K562 (cell line): ENCODE data around the gene PARD3B. TPM values are rescaled to one million over a fixed set of nuclear protein-coding genes. Genes with fewer than 3 reads are reported as not detected.

Experiments
- ATAC-seq: fragments of 200-7000 bp; cut with Tn5 transposase; 3 replicates; pipeline ENCODE4 v1.9.1; 2020; ENCODE audit warnings: moderate library complexity
- BruUV-seq: library from RNA; stranded (reverse); fragments of 400-500 nt; replicated peaks from 2 replicates; lab custom pipeline; 2021; lab: Mats Ljungman, UMichigan
- CTCF ChIA-PET: fragments of 300-600 bp; formaldehyde crosslinking; extraction: SDS; loops from one replicate; lab custom pipeline; 2021; ENCODE audit warnings: low intra/inter-chr PET ratio; lab: Yijun Ruan, JAX
- POLR2A ChIA-PET: fragments of 300-600, 350-650 bp; sonication (Branson Sonifier 250); formaldehyde crosslinking; extraction: SDS; loops from one replicate; lab custom pipeline; 2021; ENCODE audit warnings: antibody characterized with exemption, inconsistent platforms; lab: Yijun Ruan, JAX
- DNase-seq, 4 experiments: peaks; one replicate each; pipeline versions ENCODE4 v3.0.0 to v3.0.0-alpha.2; 2011 to 2018; ENCODE audit warnings: low spot score in 3 of 4, mixed read lengths in 3 of 4; ENCODE audit errors: extremely low read depth in 1 of 4
- FAIRE-seq: peaks from 2 replicates; lab custom pipeline; 2011; peaks lifted over from hg19 to GRCh38; lab: Jason Lieb, UNC
- H2AFZ ChIP-seq: 2 replicates; pipeline ENCODE4 v1.6.0; 2011; ENCODE audit warnings: low read depth, low read length, control low read depth, inconsistent platforms
- H3K27ac ChIP-seq: fragments of 200-600 bp; 3 replicates; pipeline ENCODE4 v1.8.0; 2011; ENCODE audit warnings: low read depth, mild to moderate bottlenecking, control low read depth, inconsistent platforms, low read length, moderate library complexity, mixed read lengths; ENCODE audit errors: extremely low read depth
- H3K27me3 ChIP-seq, 2 experiments: fragments of 300-600 bp in 1 of 2; 2 replicates in 1 of 2; 3 replicates in 1 of 2; pipeline versions ENCODE4 v1.6.0 to v1.8.0; 2011; ENCODE audit warnings: inconsistent platforms in 2 of 2, low read length in 2 of 2, mild to moderate bottlenecking in 1 of 2, mixed read lengths in 1 of 2, moderate library complexity in 1 of 2; ENCODE audit not compliant: control insufficient read depth in 2 of 2, insufficient read depth in 2 of 2
- H3K36me3 ChIP-seq: fragments of 300-600 bp; 3 replicates; pipeline ENCODE4 v1.8.0; 2011; ENCODE audit warnings: mild to moderate bottlenecking, low read length, inconsistent platforms; ENCODE audit not compliant: control insufficient read depth, insufficient read depth
- H3K4me1 ChIP-seq, 2 experiments: fragments of 200-600 bp in 1 of 2; replicated peaks in 1 of 2; 2 replicates in 1 of 2; 3 replicates in 1 of 2; pipeline versions ENCODE4 v1.5.1 to v1.8.0; 2011; ENCODE audit warnings: inconsistent platforms in 2 of 2, low read length in 2 of 2, mild to moderate bottlenecking in 1 of 2, mixed read lengths in 1 of 2, moderate library complexity in 1 of 2; ENCODE audit not compliant: control insufficient read depth in 2 of 2, insufficient read depth in 2 of 2
- H3K4me2 ChIP-seq: 2 replicates; pipeline ENCODE4 v1.6.1; 2011; ENCODE audit warnings: low read length, control low read depth, inconsistent platforms, mixed read lengths; ENCODE audit not compliant: insufficient read depth
- H3K4me3 ChIP-seq: fragments of 200-600 bp; sonication (generic), shearing (Covaris generic); 2 replicates; pipeline ENCODE4 v1.5.1; 2016; ENCODE audit warnings: control low read depth, inconsistent platforms
- H3K79me2 ChIP-seq: fragments of 200-600 bp; 3 replicates; pipeline ENCODE4 v1.8.0; 2011; ENCODE audit warnings: low read length, inconsistent platforms; ENCODE audit not compliant: control insufficient read depth, insufficient read depth
- H3K9ac ChIP-seq, 2 experiments: 2 replicates each; pipeline versions ENCODE4 v1.6.0 to v1.6.1; 2011; ENCODE audit warnings: low read depth in 2 of 2, low read length in 2 of 2, control low read depth in 1 of 2, inconsistent platforms in 1 of 2, mild to moderate bottlenecking in 1 of 2, mixed read lengths in 1 of 2; ENCODE audit not compliant: insufficient read depth in 1 of 2
- H3K9me1 ChIP-seq: one replicate; pipeline ENCODE4 v1.6.0; 2011; ENCODE audit warnings: inconsistent platforms, mild to moderate bottlenecking, low read length, moderate library complexity; ENCODE audit not compliant: control insufficient read depth, insufficient read depth
- H3K9me3 ChIP-seq: replicated peaks from 2 replicates; pipeline ENCODE4 v1.5.1; 2011; ENCODE audit warnings: low read depth, low read length, inconsistent platforms; ENCODE audit not compliant: control insufficient read depth, insufficient read depth
- H4K20me1 ChIP-seq: replicated peaks from 2 replicates; pipeline ENCODE4 v1.6.1; 2011; ENCODE audit warnings: low read length, inconsistent platforms, mixed read lengths; ENCODE audit not compliant: control insufficient read depth, insufficient read depth
- MAFG ChIP-seq: fragments of 450-650 bp; conservative IDR thresholded peaks from 2 replicates; pipeline ENCODE4 v1.6.1; 2016; ENCODE audit warnings: missing genetic modification characterization, missing compliant biosample characterization
- MEIS2 ChIP-seq: fragments of 450-650 bp; IDR thresholded peaks from 2 replicates; pipeline ENCODE4 v1.6.1; 2014; ENCODE audit warnings: mild to moderate bottlenecking; ENCODE audit not compliant: partially characterized antibody
- NFE2 ChIP-seq: IDR thresholded peaks from 2 replicates; pipeline ENCODE4 v1.6.1; 2014; ENCODE audit warnings: antibody characterized with exemption, low read depth
- PKNOX1 ChIP-seq: fragments of 450-650 bp; IDR thresholded peaks from 2 replicates; pipeline ENCODE4 v1.6.1; 2016
- ZFX ChIP-seq: sonication (generic); formaldehyde crosslinking; IDR thresholded peaks from 2 replicates; pipeline ENCODE4 v1.8.0; 2022; ENCODE audit warnings: mild to moderate bottlenecking, missing genetic modification reagents, moderate library complexity
- ZNF316 ChIP-seq: fragments of 450-650 bp; IDR thresholded peaks from 2 replicates; pipeline ENCODE4 v1.6.1; 2016
- ZNF518B ChIP-seq: fragments of 250-450 bp; sonication (Bioruptor Pico); IDR thresholded peaks from 2 replicates; pipeline ENCODE4 v1.5.0; 2021; ENCODE audit warnings: mild to moderate bottlenecking, moderate library complexity
- WGBS: fragments of 100-300 bp; shearing (Covaris generic); methylation state at CpG from one replicate; pipeline ENCODE4 v1.1.6; 2016; ENCODE audit warnings: low coverage, mixed read lengths; ENCODE audit not compliant: insufficient coverage; ENCODE audit errors: missing lambda C conversion rate; 5-methylcytosine and 5-hydroxymethylcytosine counted together
- in situ Hi-C: fragments of 300-500 bp; cut with MboI; formaldehyde crosslinking; loops from 4 replicates; pipeline ENCODE4 v1.15.0; 2018; ENCODE audit warnings: inconsistent platforms, mixed read lengths
- intact Hi-C: fragments of 100-400 bp; cut with micrococcal nuclease; formaldehyde crosslinking; loops from 2 replicates; pipeline ENCODE4 v1.14.2; 2022
- polyA plus RNA-seq, 8 experiments: library from polyadenylated mRNA; depleted of rRNA in 4 of 8; stranded (reverse) in 5 of 8; unstranded in 3 of 8; fragments of >200 nt; fragmentation: Nextera tagmentation in 2 of 8; fragmentation: Illumina TruSeq in 1 of 8; extraction: Ambion mirVana in 2 of 8; extraction: Trizol in 1 of 8; gene quantifications; 2 replicates each; pipeline versions ENCODE4 v1.2.1 to v1.2.3, GENCODE V29; 2011 to 2014; ENCODE audit warnings: inconsistent platforms in 1 of 8, missing spikeins in 1 of 8
- total RNA-seq, 7 experiments: library from RNA; depleted of rRNA in 6 of 7; stranded (reverse); fragments of >200 nt in 6 of 7; fragmentation: Illumina TruSeq in 2 of 7; extraction: Trizol in 2 of 7; gene quantifications; 2 replicates each; pipeline versions ENCODE4 v1.2.1 to v1.2.3, GENCODE V29; 2011 to 2021; ENCODE audit warnings: low replicate concordance in 1 of 7
- TF ChIP-seq, protein P1 (sequence below), 2 experiments: IDR thresholded peaks in 1 of 2; conservative IDR thresholded peaks in 1 of 2; 2 replicates each; pipeline ENCODE4 v1.6.1; 2016; ENCODE audit warnings: low read depth in 2 of 2, mild to moderate bottlenecking in 1 of 2, missing compliant biosample characterization in 1 of 2, missing genetic modification characterization in 1 of 2, moderate library complexity in 1 of 2

PARD3B gene
- total and polyA plus RNA-seq, 9 of the 15 experiments (the other 6 are each of a cell fraction or from before 2014, with no cell fraction given), result 0.15 to 3.0 (median 1.1) TPM

DNA sequence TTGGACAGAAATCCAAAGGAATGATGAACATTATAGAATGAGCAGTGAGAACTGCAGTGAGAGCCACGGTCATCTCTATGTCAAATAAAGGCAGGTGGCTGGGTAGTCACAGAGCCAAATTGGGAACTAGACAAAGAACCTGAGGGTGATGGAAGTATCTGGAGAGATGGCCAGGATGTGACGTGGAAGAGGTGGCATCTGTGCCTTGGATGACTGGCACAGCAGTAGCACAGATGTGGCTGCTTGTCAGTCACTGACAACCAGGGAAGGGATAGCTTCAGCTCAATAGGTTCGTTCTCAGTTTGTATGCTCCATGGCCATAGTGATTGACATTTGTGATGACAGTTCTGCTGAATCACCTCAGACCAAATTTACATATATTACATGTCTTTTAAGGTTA, 172.3 kb downstream of the PARD3B start:
- Histone ChIP-seq H3K27ac (no peak overlapping the region), H3K4me3 (no peak overlapping the region), H2AFZ (no peak overlapping the region), H3K9me1 (no peaks in the 10 kb centered on the region), H3K4me2 (no peak overlapping the region), H3K36me3 (no peaks in the 10 kb centered on the region), H3K9me3 (no peaks in the 10 kb centered on the region), H4K20me1 (no peaks in the 10 kb centered on the region), H3K79me2 (no peaks in the 10 kb centered on the region), H3K9ac (no peak overlapping the region), H3K27me3 (no peaks in the 10 kb centered on the region), H3K4me1 (no peaks in the 10 kb centered on the region)
- FAIRE-seq, result no peak
- no TSS peak for BruUV-seq
- DNase-seq, result no peak
- POLR2A ChIA-PET, result no interaction called here
- intact Hi-C loops, result no loop called here
- CTCF ChIA-PET, result no interaction called here
- whole genome bisulfite sequencing, result 3% methylated on average over 3 of the region's 3 CpGs
- in situ Hi-C loops, result no loop called here
- no peak for ATAC-seq
- TF ChIP-seq ZNF518B (CRISPR knock-in tag), result no peak
- TF ChIP-seq MAFG, result peak; percentile 44; the same call in 1 of the 2 replicates
- TF ChIP-seq, protein P1, sequence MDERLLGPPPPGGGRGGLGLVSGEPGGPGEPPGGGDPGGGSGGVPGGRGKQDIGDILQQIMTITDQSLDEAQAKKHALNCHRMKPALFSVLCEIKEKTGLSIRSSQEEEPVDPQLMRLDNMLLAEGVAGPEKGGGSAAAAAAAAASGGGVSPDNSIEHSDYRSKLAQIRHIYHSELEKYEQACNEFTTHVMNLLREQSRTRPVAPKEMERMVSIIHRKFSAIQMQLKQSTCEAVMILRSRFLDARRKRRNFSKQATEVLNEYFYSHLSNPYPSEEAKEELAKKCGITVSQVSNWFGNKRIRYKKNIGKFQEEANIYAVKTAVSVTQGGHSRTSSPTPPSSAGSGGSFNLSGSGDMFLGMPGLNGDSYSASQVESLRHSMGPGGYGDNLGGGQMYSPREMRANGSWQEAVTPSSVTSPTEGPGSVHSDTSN (CRISPR knock-in tag; IDR thresholded peaks at IDR 0.05; ENCODE audit: low read depth), result no peak
- TF ChIP-seq, protein P1 (tag; conservative IDR thresholded peaks at IDR 0.05; ENCODE audit: low read depth), result peak; percentile 31; the same call in 1 of the 2 replicates
- peak; percentile 38 for TF ChIP-seq ZNF316
- TF ChIP-seq NFE2, result 0 out of 2 replicates have a peak, but pooled peaks have one; percentile 12
- TF ChIP-seq PKNOX1, result peak; percentile 55
- no peak for TF ChIP-seq ZFX (CRISPR knock-in tag)
- peak; percentile 45 for TF ChIP-seq MEIS2
